Hypothalamus (tissue), 51 donors: ENCODE measurements around the gene DNAJC4.

Experiments used
- DNase-seq, 51 donors: peaks; one replicate each; lab custom pipeline; 2025; lab: John Stamatoyannopoulos, UW

Gene DNAJC4

DNA sequence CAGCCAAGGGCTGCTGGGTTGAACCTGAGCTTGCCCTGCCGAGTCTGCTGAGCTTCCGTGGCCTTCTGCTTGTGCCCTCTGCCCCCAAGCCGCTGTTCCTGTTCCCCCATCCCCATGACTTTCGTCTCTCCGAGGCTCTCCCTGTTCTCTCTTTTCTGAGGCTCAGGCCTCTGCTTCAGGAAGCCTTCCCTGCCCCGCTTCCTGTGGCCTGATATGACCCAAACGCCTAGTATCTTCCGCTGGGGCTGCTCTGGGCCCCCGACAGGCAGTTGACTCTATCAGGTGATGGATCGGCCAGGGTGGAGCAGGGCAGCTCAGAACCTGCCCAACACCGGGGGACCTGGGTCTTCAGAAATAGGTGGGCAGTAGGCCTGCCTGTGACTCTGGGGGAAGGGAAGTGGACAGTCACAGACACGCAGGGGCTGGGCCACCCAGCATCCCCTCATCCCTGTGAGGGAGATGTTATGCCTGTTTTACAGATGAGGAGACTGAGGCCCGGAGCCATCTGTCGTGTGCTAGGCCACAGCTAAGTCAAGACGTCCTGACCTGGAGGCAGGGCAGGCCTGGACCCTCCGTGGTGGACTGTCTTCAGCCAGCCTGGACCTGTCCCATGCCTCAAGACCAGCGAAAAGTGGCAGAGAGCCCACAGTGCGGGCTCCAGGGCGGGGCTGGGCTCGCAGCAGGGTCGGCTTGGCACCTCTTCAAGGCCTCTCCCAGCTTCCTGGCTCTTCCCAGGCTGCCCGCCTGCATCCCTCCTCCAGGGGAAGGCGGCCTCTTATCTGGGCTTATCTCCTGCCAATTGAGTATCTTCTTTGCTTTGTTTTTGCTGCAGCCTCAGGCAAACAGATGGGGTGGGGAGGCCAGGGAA, 37.9 kb downstream of the DNAJC4 start:
- DNase-seq, result peak in 5 of 51 donors; percentile 15 to 51 (median 20)

DNA sequence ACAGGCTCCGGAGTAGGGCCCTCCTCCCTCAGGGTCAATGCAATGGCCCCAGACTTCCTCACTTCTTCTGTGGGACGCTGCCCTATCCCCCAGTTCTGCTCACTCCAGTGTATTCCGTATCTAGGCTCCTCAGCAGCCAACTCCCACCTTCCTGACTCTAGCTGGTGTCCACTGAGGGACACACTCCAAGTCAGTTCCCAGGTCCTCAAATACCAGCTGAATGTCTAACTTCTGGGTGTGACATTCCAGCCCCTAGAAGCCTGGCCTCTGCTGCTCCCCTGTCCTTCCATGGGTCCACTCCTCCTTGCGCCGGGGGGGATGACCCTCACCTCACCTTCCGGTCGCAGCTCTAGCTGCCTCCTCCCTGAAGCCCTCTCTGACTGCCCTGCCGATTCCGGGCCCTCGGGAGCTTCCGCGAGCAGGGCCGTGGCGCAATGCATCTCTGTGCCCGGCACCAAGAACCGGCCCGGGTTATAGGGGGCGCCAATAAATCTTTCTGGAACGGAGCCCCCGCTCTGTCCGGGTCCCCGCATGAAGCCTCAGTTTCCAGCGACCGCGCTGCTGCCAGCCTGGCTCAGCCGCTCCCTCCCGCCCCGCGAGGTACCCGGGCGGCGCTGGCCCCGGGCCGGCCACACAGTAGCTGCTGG, 38.7 kb downstream of the DNAJC4 start:
- peak in 17 of 51 donors; percentile 46 to 77 (median 63) for DNase-seq

DNA sequence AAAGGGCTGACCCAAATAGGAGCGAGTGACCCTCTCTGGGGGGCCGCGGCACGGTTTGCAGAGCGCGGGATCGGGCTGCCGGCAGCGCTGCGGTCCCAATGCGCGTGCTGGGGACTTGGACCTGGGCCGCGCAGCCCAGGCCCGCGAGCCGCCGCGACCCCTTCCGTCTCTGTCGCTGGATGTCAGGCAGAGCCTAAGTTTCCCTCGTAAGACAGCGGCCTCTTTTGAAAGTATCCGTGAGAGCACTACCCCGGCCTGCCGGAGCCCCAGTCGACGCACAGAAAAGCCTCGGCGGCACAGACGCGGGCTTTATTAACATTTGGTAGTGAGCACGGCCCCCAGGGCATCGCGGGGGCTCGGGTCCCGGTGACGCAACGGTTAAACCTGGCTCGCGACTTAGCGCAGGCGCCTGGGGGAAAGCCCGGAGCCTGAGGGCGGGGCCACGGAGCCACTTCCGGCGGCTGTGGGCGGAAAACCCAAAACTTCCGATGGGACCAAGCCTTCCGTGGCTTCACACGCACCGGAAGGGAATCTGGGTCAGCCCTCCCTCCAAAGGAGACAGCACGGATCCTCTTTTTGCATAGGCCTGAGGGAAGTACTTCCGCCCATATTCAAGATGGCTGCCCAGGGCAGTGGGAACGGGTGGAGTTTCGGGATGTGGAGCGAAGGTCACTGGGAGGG, 39.3 kb downstream of the DNAJC4 start:
- DNase-seq, result peak; percentile 87 to 100 (median 98)

DNA sequence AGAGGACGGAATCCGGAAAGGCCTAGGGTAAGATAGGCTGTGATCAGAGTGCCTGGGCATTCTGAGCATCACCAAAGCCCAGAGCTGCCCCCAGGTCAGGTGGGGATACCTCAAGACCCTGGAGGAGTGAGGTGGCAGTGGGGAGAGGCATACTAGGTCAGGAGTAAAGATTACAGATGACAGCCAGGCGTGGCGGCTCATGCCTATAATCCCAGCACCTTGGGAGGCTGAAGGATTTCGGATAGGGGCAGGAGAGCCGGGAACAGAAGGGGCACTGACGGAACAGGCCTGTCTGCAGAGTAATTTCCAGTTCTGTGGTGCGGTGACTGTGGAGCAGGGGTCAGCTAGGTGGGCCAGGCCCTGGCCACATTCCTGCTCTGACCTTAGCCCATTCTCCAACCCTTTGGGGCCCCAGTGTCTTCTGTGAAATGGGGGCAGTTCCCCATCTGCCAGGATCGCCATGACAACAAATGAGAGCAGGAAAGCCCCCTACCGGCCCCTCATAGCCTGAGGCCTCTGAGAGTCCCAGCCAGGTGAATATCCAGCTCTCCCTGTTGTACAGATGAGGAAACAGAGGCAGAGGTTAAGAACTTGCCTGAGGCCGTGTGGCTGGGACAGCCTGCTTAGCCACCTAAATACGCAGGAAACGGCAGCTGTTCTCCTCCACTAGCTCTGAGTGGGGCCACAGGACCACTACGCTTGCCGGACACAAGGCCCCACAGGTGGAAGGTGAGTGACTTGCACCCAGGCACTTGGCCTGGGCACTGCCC, 44.9 kb downstream of the DNAJC4 start:
- no peak for DNase-seq

DNA sequence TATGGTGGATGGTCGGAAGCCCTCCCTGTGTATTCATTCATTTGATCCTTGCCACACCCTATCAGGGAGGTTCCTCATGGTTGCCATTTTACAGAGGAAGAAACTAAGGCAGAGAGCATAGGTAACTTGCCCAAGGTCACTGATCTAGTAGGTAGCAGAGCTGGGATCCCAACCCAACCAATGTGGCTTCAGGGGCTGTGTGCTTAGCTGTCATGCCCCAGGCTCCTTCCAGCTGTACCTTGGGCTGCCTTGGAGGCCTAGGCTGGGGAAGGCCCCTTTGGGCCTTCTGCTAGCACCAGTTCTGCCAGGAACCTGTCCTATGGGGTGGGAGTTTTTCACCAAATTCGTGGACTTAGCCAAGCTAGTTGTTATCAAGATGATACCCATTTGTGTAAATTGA, 45.5 kb downstream of the DNAJC4 start:
- DNase-seq, result no peak

DNA sequence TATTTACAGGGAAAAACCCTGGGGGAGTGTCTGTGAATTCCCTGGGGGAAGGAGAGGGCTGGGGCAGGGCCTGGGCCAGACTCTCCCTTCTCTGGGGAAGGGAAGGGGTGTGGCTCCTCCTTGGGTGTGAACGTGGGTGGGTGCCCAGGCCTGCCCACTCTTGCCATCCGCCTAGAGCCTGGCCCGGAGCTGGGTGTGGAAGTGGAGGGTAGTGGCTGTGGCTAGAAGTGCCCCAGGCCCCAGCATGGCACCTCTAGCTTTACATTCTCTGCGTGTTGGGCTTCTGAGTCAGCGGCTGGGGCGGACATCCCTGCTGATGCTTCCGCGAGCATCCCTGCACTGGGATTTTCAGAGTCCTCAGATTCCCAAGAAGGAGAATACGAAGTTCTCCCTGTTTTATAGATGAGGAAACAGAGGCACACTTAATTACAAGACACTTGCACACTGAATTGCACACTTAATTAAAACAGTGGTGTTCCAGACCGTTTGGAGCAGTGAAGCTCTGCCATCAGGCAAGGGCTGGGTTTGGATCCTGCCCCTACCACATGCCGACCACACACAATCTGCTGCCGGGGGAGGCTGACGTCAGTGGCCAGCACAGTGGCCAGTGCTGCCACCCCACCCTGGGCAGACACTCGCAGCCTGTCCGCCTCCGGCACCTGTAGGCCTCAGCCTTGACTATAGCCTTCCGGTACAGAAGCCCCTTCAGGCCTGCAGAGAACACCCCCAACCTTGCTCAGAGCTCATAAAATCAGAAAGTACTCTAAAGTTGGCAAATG, 46.5 kb downstream of the DNAJC4 start:
- no peak for DNase-seq

DNA sequence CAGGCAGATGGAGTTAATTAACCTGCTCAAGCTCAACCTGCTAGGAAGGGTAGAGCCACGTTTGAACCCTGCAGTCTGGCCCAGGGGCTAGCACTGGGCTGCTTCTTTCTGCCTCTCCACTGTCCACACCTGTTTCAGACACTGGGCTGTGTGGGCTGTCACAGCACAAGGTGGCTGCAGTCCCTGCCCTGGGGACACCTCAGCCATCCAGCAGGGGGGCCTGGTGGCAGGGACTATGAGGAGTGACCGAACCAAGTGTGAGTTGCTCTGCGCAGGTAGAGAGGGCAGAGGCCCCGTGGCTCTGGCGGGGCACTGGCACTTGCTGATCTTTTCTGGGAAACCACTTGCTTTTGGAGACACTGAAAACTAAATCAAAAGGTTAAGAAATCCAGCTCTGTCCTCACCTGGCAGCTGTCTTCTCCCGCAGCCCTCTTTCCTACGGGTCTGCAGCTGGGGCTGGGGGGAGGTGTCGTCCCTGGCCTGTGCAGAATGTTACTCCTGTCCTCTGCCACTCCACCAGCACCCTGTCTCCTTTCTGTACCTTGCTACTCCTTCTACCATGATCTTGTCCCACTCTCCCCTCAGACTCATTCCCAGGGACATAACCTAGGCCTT, 48.3 kb downstream of the DNAJC4 start:
- DNase-seq, result no peak

DNA sequence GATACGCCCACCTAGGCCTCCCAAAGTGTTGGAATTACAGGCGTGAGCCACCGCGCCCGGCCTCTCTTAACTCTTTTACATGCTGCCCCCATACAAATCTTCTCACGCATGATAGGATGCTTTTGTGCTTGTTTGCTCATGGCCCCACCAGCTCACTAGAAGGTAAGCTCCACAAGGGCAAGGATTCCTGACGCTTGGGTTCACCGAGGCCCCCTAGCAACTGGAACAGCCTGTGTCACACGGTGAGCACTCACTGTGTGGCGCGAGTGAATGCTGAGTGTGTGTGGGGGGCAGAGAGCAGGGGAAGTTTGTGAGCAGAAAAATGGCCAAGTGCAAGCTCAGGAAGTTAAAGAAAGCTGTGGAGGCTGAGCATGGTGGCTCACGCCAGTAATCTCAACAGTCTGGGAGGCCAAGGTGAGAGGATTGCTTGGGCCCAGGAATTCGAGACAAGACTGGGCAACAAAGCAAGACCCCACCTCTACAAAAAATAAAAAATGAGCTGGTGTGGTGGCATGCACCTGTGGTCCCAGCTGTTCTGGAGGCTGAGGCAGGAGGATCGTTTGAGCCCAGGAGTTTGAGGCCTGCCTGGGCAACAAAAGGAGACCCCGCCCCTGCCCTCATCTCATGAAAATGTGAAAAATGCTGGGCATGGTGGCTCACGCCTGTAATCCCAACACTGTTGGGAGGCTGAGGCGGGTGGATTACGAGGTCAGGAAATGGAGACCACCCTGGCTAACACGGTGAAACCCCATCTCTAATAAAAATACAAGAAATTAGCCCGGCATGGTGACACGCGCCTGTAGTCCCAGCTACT, 51.8 kb downstream of the DNAJC4 start:
- no peak for DNase-seq

DNA sequence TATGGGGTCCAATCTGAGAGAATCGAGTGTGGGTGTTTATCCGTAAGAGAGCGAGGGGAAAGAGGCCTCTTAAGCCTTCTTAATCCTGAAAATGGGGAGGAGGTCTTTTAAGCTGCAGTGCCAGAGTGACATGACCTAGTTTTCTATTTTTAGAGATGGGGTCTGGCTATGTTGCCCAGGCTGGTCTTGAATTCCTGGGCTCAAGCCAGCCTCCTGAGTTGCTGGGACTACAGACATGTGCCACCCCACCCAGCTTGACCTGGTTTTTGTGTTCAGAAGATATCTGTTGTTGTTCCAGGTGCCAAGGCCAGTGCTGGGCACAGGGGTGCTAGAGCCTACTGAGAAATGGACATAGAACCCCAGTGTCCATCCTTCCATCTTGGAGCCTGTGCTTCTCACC, 52.7 kb downstream of the DNAJC4 start:
- no peak for DNase-seq
